Upper lobe of right lung (tissue), 1 donor: ENCODE data around the gene HBG2. TPM values are rescaled to one million over a fixed set of nuclear protein-coding genes. Genes with fewer than 3 reads are reported as not detected.

Experiments
- ATAC-seq: fragments of 200-7000 bp; cut with Tn5 transposase; one replicate; pipeline ENCODE4 v1.9.1; 2020; ENCODE audit warnings: mild to moderate bottlenecking, moderate library complexity
- DNase-seq: peaks from one replicate; pipeline ENCODE4 v3.0.0-alpha.2; 2020
- H3K27ac ChIP-seq: fragments of 200-600 bp; one replicate; pipeline ENCODE4 v1.8.0; 2022
- H3K27me3 ChIP-seq: fragments of 200-600 bp; one replicate; pipeline ENCODE4 v1.8.0; 2022; ENCODE audit warnings: mild to moderate bottlenecking
- H3K36me3 ChIP-seq: fragments of 200-600 bp; one replicate; pipeline ENCODE4 v1.8.0; 2022
- H3K4me1 ChIP-seq: fragments of 200-600 bp; one replicate; pipeline ENCODE4 v1.8.0; 2022
- H3K4me3 ChIP-seq: fragments of 200-600 bp; one replicate; pipeline ENCODE4 v1.8.0; 2022; ENCODE audit warnings: mild to moderate bottlenecking
- H3K9me3 ChIP-seq: fragments of 200-600 bp; one replicate; pipeline ENCODE4 v1.8.0; 2022
- intact Hi-C: fragments of 100-400 bp; cut with DNase I; formaldehyde crosslinking; loops from one replicate; pipeline ENCODE4 v1.11.0; 2022
- total RNA-seq: library from RNA; stranded (reverse); fragmentation: NEBNext Ultra II Directional; extraction: Animal tissue kit (Norgen Biotek cat#: 25700); gene quantifications from one replicate; pipeline ENCODE4 v1.2.1, GENCODE V29; 2021
- TF ChIP-seq, protein P1 (sequence below): fragments of 200-600 bp; IDR thresholded peaks from one replicate; pipeline ENCODE4 v1.8.0; 2022; ENCODE audit warnings: antibody characterized with exemption
- donor health status: DM: no; HTN: yes; CAD: no; lungs with severe emphysema.

The HBG2 gene
- total RNA-seq, 1 donor from 2014 or later: 1.0 TPM

DNA sequence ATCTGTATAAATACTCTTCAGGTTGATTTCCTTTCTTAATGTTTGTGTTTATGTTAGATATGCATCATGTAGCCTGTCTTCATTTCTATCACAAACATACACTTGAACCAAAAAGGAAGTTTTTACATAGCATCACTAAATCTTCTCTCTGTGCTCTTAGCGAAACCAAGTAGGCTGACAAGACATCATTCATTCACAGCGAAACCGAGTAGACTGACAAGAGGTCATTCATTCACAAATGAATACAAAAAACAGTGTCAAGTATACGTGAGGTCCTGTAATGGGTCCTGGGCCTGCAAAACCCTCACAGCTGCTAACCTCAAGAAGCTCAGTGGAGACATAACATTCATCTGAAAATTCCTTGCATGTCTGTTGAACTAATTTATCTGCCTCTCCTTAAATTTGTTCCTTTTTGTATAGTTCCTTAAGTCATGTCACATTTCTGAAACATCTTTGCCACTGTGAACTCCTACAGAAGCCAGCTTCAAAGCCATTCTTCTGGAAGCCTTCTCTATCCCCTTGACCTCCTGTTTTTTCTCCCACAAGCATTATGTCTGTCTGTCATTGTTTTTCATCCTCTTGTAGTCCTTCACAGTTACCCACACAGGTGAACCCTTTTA is 25.0 kb upstream of the HBG2 start:
- ATAC-seq (no peak), DNase-seq (no peak)
- H3K4me1 ChIP-seq: no peaks in the 10 kb centered on the region
- TF ChIP-seq, protein P1, sequence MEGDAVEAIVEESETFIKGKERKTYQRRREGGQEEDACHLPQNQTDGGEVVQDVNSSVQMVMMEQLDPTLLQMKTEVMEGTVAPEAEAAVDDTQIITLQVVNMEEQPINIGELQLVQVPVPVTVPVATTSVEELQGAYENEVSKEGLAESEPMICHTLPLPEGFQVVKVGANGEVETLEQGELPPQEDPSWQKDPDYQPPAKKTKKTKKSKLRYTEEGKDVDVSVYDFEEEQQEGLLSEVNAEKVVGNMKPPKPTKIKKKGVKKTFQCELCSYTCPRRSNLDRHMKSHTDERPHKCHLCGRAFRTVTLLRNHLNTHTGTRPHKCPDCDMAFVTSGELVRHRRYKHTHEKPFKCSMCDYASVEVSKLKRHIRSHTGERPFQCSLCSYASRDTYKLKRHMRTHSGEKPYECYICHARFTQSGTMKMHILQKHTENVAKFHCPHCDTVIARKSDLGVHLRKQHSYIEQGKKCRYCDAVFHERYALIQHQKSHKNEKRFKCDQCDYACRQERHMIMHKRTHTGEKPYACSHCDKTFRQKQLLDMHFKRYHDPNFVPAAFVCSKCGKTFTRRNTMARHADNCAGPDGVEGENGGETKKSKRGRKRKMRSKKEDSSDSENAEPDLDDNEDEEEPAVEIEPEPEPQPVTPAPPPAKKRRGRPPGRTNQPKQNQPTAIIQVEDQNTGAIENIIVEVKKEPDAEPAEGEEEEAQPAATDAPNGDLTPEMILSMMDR: no peak
- intact Hi-C loops: no loop called here
- H3K27ac ChIP-seq: no peak overlapping the region
- H3K36me3 ChIP-seq: no peaks in the 10 kb centered on the region
- H3K27me3 ChIP-seq: no peaks in the 10 kb centered on the region
- no peaks in the 10 kb centered on the region for H3K9me3 ChIP-seq
- no peak overlapping the region for H3K4me3 ChIP-seq

DNA sequence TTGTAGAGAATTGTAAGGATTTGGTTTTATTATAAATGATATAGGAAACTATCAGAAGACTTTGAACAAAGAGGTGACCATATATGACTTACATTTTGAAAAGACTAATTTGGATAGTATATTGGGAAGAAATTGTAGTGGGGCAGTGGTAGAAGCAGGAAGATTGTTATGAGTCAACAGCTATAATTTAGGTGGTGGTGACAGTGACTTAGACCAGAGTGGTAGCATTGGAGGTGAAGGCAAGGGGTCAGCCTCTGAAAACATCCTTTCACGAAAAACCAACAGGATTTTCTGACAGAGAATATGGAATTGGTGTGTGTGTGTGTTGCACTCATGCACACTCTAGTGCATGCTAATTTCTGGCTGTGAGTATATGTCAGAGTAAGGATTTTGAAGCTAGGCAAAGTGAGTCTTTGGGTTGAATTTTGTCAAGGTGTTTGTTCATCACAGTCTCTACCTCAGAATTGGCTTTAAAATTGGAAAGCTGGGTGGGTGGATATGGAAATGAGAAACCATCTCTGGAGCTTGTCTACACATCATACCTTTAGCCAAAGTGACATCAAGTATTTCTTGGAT is 23.3 kb upstream of the HBG2 start:
- Histone ChIP-seq H3K4me3 (no peak overlapping the region), H3K9me3 (no peaks in the 10 kb centered on the region), H3K27me3 (no peaks in the 10 kb centered on the region), H3K27ac (no peak overlapping the region), H3K36me3 (no peaks in the 10 kb centered on the region), H3K4me1 (no peaks in the 10 kb centered on the region)
- intact Hi-C loops: no loop called here
- DNase-seq (no peak), ATAC-seq (no peak)
- TF ChIP-seq, protein P1: no peak

- H3K36me3 ChIP-seq: no peaks in the 10 kb centered on the region
- DNase-seq: no peak
- intact Hi-C loops: no loop called here
- TF ChIP-seq, protein P1: no peak
- no peak overlapping the region for H3K4me3 ChIP-seq
- H3K4me1 ChIP-seq: no peaks in the 10 kb centered on the region
- no peaks in the 10 kb centered on the region for H3K9me3 ChIP-seq
- H3K27ac ChIP-seq: no peak overlapping the region
- ATAC-seq: no peak
- H3K27me3 ChIP-seq: no peaks in the 10 kb centered on the region
These were observed 22.1 kb upstream of the HBG2 start for GRCh38 chr11:5276697-5277096.

DNA sequence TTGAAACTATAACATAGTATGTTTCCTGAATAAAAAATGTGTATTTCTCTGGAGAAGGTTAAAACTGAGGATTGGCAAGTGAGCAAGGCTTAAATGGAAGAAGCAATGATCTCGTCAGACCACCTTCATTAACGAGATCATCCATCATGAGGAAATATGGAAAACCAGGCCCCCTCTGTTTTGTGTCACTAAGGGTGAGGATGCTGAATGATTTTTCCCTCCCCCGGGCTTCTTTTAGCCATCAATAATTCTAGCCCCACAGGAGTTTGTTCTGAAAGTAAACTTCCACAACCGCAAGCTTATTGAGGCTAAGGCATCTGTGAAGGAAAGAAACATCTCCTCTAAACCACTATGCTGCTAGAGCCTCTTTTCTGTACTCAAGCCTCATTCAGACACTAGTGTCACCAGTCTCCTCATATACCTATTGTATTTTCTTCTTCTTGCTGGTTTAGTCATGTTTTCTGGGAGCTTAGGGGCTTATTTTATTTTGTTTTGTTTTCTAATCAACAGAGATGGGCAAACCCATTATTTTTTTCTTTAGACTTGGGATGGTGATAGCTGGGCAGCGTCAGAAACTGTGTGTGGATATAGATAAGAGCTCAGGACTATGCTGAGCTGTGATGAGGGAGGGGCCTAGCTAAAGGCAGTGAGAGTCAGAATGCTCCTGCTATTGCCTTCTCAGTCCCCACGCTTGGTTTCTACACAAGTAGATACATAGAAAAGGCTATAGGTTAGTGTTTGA is 21.0 kb upstream of the HBG2 start:
- no peak for DNase-seq
- intact Hi-C loops: no loop called here
- H3K27me3 ChIP-seq: no peaks in the 10 kb centered on the region
- H3K4me1 ChIP-seq: no peaks in the 10 kb centered on the region
- H3K36me3 ChIP-seq: no peaks in the 10 kb centered on the region
- no peak overlapping the region for H3K4me3 ChIP-seq
- no peak overlapping the region for H3K27ac ChIP-seq
- ATAC-seq: no peak
- H3K9me3 ChIP-seq: no peaks in the 10 kb centered on the region
- TF ChIP-seq, protein P1: no peak

DNA sequence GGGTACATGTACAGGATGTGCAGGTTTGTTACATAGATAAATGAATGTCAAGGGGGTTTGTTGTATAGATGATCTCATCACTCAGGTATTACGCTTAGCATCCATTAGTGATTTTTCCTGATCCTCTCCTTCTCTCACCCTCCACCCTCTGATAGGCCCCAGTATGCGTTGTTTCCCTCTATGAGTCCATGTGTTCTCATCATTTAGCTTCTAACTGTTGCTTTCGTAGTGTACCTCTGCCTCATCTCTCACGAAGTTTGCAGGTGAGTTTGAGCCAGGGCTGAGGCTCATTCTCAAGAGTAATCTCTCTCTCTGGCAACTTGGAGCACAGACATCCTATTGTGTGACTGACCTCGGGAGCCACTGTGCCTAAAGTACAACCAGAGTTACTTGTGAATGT is 19.8 kb upstream of the HBG2 start:
- Histone ChIP-seq H3K9me3 (no peaks in the 10 kb centered on the region), H3K27ac (no peak overlapping the region), H3K4me1 (no peaks in the 10 kb centered on the region), H3K27me3 (no peaks in the 10 kb centered on the region), H3K36me3 (no peaks in the 10 kb centered on the region), H3K4me3 (no peak overlapping the region)
- no peak for ATAC-seq
- no peak for DNase-seq
- TF ChIP-seq, protein P1: no peak
- intact Hi-C loops: no loop called here
